Suprapubic skin (tissue), 4 donors: ENCODE measurements around the gene ATP6V1A. TPM values are rescaled to one million over a fixed set of nuclear protein-coding genes. Genes with fewer than 3 reads are reported as not detected.

Experiments used
- DNase-seq, 2 donors: peaks; one replicate each; pipeline ENCODE4 v3.0.0-alpha.2; 2019; ENCODE audit warnings: low spot score in 2 of 2
- H3K27ac ChIP-seq: fragments of 200-600 bp; sonication (generic); one replicate; pipeline ENCODE4 v1.5.1; 2019
- H3K27me3 ChIP-seq: fragments of 200-600 bp; sonication (generic); one replicate; pipeline ENCODE4 v1.5.1; 2019
- H3K36me3 ChIP-seq: fragments of 200-600 bp; sonication (generic); one replicate; pipeline ENCODE4 v1.5.1; 2019
- H3K4me1 ChIP-seq: fragments of 200-600 bp; sonication (generic); one replicate; pipeline ENCODE4 v1.5.1; 2019
- H3K4me3 ChIP-seq: fragments of 200-600 bp; sonication (generic); one replicate; pipeline ENCODE4 v1.5.1; 2019; ENCODE audit warnings: mild to moderate bottlenecking
- H3K9me3 ChIP-seq: fragments of 200-600 bp; sonication (generic); one replicate; pipeline ENCODE4 v1.5.1; 2019
- CTCF ChIP-seq, 2 donors: fragments of 200-600 bp in 1 of 2; fragments of 450-650 bp in 1 of 2; sonication (generic) in 1 of 2; IDR thresholded peaks; one replicate each; pipeline ENCODE4 v1.5.1; 2016 to 2019; ENCODE audit warnings: antibody characterized with exemption in 2 of 2, mild to moderate bottlenecking in 1 of 2, moderate library complexity in 1 of 2
- EP300 ChIP-seq: sonication (generic); formaldehyde crosslinking; IDR thresholded peaks from one replicate; pipeline ENCODE4 v1.6.1; 2017; ENCODE audit warnings: antibody characterized with exemption
- POLR2A ChIP-seq, 2 donors: fragments of 450-650 bp; IDR thresholded peaks; one replicate each; pipeline ENCODE4 v1.6.1; 2017; ENCODE audit warnings: antibody characterized with exemption in 2 of 2, mild to moderate bottlenecking in 2 of 2, moderate library complexity in 2 of 2
- POLR2AphosphoS5 ChIP-seq, 3 donors: sonication (generic); formaldehyde crosslinking; IDR thresholded peaks; one replicate each; pipeline ENCODE4 v1.6.1; 2017; ENCODE audit warnings: antibody characterized with exemption in 3 of 3
- WGBS: methylation state at CpG from one replicate; pipeline ENCODE4 v1.1.5; 2018; 5-methylcytosine and 5-hydroxymethylcytosine counted together
- total RNA-seq, 4 donors: library from RNA; depleted of rRNA; stranded (reverse); fragments of >200 nt; gene quantifications; one replicate each; pipeline ENCODE4 v1.1.0, GENCODE V29; 2016

ATP6V1A gene
- 10 to 100 TPM; 43.5 to 63.5 (median 58.7) TPM for total RNA-seq

- DNase-seq, result peak; percentile 96
- WGBS, result under 1% methylated on average over 31 of the region's 34 CpGs
- H3K4me3 ChIP-seq, result peak within 1 kb of the TSS; percentile 95
- no peaks in the 10 kb centered on the region for H3K9me3 ChIP-seq
- TF ChIP-seq POLR2A (IDR thresholded peaks at IDR 0.05) (no peak), EP300 (no peak), POLR2AphosphoS5 (IDR thresholded peaks at IDR 0.05) (peak in 2 of 3 donors; percentile 8 to 32)
- H3K27me3 ChIP-seq, result no peaks in the 10 kb centered on the region
- no peaks in the 10 kb centered on the region for H3K36me3 ChIP-seq
- peak within 1 kb of the TSS; percentile 99 for H3K27ac ChIP-seq
- H3K4me1 ChIP-seq, result peaks cover 60% of the 10 kb centered on the region
Measured at GRCh38 chr3:113746548-113747282, at the start of gene ATP6V1A. ATP6V1A (plus strand) TSS chr3:113747035; CDS start chr3:113778754, 31,719 bp downstream.

GRCh38 chr3:113697500-113698090 is 49.2 kb upstream of the ATP6V1A start:
- Histone ChIP-seq H3K36me3 (no peaks in the 10 kb centered on the region), H3K27me3 (no peaks in the 10 kb centered on the region), H3K4me3 (peak overlapping the region; percentile 89), H3K27ac (peak overlapping the region; percentile 99), H3K4me1 (peaks cover 35% of the 10 kb centered on the region), H3K9me3 (no peaks in the 10 kb centered on the region)
- 6% methylated on average over 10 of the region's 10 CpGs for WGBS
- DNase-seq, result no peak
- TF ChIP-seq POLR2AphosphoS5 (IDR thresholded peaks at IDR 0.05), result no peak
- TF ChIP-seq POLR2A (IDR thresholded peaks at IDR 0.05), result no peak
- TF ChIP-seq EP300, result no peak
- TF ChIP-seq CTCF (IDR thresholded peaks at IDR 0.05), result no peak

GRCh38 chr3:113698213-113698742 is 48.6 kb upstream of the ATP6V1A start:
- H3K4me3 ChIP-seq, result peak overlapping the region; percentile 89
- TF ChIP-seq EP300, result no peak
- TF ChIP-seq POLR2A (IDR thresholded peaks at IDR 0.05), result no peak
- H3K27me3 ChIP-seq, result no peaks in the 10 kb centered on the region
- no peak overlapping the region for H3K27ac ChIP-seq
- H3K4me1 ChIP-seq, result peaks cover 35% of the 10 kb centered on the region
- DNase-seq, result no peak
- 57% methylated on average over 6 of the region's 6 CpGs for WGBS
- H3K9me3 ChIP-seq, result no peaks in the 10 kb centered on the region
- H3K36me3 ChIP-seq, result no peaks in the 10 kb centered on the region

- no peaks in the 10 kb centered on the region for H3K27me3 ChIP-seq
- peak overlapping the region; percentile 11 for H3K27ac ChIP-seq
- DNase-seq, result no peak
- peaks cover 33% of the 10 kb centered on the region for H3K4me1 ChIP-seq
- H3K36me3 ChIP-seq, result no peaks in the 10 kb centered on the region
- H3K9me3 ChIP-seq, result no peaks in the 10 kb centered on the region
- no peak for TF ChIP-seq EP300
- no peak for TF ChIP-seq CTCF (IDR thresholded peaks at IDR 0.05)
- TF ChIP-seq POLR2A (IDR thresholded peaks at IDR 0.05), result no peak
- TF ChIP-seq POLR2AphosphoS5 (IDR thresholded peaks at IDR 0.05), result no peak
- peak overlapping the region; percentile 40 for H3K4me3 ChIP-seq
- WGBS, result 18% methylated on average over 24 of the region's 24 CpGs
Measured at GRCh38 chr3:113698956-113699355, 47.9 kb upstream of the ATP6V1A start.

GRCh38 chr3:113707835-113708234 is 39.0 kb upstream of the ATP6V1A start:
- H3K4me1 ChIP-seq, result no peaks in the 10 kb centered on the region
- no peak overlapping the region for H3K4me3 ChIP-seq
- no peaks in the 10 kb centered on the region for H3K9me3 ChIP-seq
- 90% methylated on average over 4 of the region's 4 CpGs for WGBS
- no peak for DNase-seq
- no peak overlapping the region for H3K27ac ChIP-seq
- H3K36me3 ChIP-seq, result no peaks in the 10 kb centered on the region
- H3K27me3 ChIP-seq, result no peaks in the 10 kb centered on the region
- no peak for TF ChIP-seq POLR2A (IDR thresholded peaks at IDR 0.05)
- TF ChIP-seq EP300, result no peak
- no peak for TF ChIP-seq POLR2AphosphoS5 (IDR thresholded peaks at IDR 0.05)
- TF ChIP-seq CTCF (IDR thresholded peaks at IDR 0.05), result no peak

DNA sequence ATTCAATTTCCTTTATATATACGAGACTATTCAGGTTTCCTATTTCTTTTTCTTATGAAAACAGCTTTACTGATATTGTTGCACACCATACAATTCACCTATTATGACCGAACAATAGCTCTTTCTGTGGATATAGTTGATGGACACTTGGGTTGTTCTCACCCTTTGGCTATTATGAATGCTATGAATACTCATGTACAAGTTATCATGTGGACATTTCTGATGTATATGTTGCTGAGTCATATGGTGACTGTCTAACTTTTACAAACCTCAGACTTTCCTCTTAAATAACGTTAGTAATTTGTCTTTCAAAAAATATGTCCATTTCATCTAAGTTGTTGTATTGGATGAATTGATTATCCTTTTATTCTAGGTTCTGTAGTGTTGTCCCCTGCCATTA is 34.7 kb upstream of the ATP6V1A start:
- 37% methylated on average over 3 of the region's 3 CpGs for WGBS
- no peak overlapping the region for H3K4me3 ChIP-seq
- TF ChIP-seq EP300 (no peak), POLR2AphosphoS5 (IDR thresholded peaks at IDR 0.05) (no peak), POLR2A (IDR thresholded peaks at IDR 0.05) (no peak), CTCF (IDR thresholded peaks at IDR 0.05) (no peak)

More for the DNA sequence above, 34.7 kb upstream of the ATP6V1A start:
- Histone ChIP-seq H3K4me1 (no peaks in the 10 kb centered on the region), H3K36me3 (no peaks in the 10 kb centered on the region), H3K27me3 (no peaks in the 10 kb centered on the region), H3K27ac (no peak overlapping the region), H3K9me3 (no peaks in the 10 kb centered on the region)
- no peak for DNase-seq
